RWPE1 (cell line): ENCODE results near the gene B4GAT1.

Experiments
- CTCF ChIA-PET: fragments of 350-600 bp; sonication (Branson Sonifier 250); formaldehyde crosslinking; extraction: SDS; loops from one replicate; lab custom pipeline; 2021; lab: Yijun Ruan, JAX
- POLR2A ChIA-PET: fragments of 400-600 bp; formaldehyde crosslinking; extraction: SDS; loops from one replicate; lab custom pipeline; 2020; ENCODE audit warnings: antibody characterized with exemption; ENCODE audit not compliant: low non-redundant PET; lab: Yijun Ruan, JAX
- DNase-seq: peaks from one replicate; pipeline ENCODE4 v3.0.0; 2012; ENCODE audit warnings: low spot score
- H3K27ac ChIP-seq: fragments of 450-650 bp; 2 replicates; pipeline ENCODE4 v1.5.1; 2017
- TF ChIP-seq, protein P1 (sequence below): fragments of 450-650 bp; conservative IDR thresholded peaks from 2 replicates; pipeline ENCODE4 v1.5.1; 2017; ENCODE audit warnings: low read depth, mild to moderate bottlenecking

Gene B4GAT1

DNA sequence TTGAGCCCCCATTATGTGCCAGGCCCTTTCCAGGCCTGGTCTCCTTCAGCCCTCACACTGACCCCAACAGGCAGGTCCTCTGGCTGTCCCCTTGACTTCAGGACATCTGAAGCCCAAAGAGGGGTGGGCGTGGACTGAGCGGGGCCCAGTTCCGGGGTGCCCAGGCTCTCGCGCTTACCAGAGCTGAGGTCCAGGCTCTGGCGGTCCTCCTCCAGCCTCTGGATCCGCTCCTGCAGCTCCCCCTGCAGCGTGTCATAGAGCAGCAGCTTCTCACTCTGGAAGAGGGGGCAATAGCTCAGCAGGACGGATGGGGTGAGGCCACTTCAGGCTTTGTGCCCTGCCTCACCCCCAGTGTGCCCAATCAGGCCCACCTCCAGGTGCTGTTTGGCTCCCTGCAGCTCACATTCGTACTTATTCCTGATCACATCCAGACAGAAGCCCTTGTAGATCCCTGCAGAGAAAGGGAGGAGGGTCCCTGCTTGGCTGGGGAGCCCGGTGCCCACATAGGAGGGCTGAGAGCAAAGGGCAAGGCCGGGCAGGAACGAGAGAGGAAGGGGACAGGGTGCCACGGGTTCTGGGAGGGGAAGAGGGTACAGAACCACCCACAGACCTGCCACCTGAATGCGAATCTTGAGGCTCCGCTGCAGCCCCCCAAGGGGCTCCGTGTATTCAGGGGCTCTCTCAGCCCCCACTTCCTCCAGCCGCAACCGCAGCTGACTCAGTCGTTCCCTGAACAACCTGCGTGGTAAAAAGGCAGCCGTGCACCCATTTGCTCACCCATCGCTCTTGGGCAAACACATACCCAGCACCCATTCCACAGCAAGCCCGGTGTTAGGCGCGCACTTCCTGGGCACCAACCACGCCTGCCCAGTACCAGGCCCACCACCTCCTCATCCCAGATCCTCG is 6.6 kb downstream of the B4GAT1 start:
- POLR2A ChIA-PET: no interaction called here
- H3K27ac ChIP-seq: peak overlapping the region; percentile 100
- DNase-seq: no peak
- CTCF ChIA-PET: interaction anchor here (0.6 kb wide), 1 partner anchor 29 kb away, joined by 4 read pairs; no protein-coding TSS in a partner anchor
- TF ChIP-seq, protein P1, sequence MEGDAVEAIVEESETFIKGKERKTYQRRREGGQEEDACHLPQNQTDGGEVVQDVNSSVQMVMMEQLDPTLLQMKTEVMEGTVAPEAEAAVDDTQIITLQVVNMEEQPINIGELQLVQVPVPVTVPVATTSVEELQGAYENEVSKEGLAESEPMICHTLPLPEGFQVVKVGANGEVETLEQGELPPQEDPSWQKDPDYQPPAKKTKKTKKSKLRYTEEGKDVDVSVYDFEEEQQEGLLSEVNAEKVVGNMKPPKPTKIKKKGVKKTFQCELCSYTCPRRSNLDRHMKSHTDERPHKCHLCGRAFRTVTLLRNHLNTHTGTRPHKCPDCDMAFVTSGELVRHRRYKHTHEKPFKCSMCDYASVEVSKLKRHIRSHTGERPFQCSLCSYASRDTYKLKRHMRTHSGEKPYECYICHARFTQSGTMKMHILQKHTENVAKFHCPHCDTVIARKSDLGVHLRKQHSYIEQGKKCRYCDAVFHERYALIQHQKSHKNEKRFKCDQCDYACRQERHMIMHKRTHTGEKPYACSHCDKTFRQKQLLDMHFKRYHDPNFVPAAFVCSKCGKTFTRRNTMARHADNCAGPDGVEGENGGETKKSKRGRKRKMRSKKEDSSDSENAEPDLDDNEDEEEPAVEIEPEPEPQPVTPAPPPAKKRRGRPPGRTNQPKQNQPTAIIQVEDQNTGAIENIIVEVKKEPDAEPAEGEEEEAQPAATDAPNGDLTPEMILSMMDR: no peak

GRCh38 chr11:66339686-66340483 is 7.5 kb downstream of the B4GAT1 start:
- TF ChIP-seq, protein P1: no peak
- ChIA-PET POLR2A (no interaction called here), CTCF (interaction anchor here (0.5 to 2.7 kb wide), 4 partner anchors 28 to 799 kb away, joined by 3 to 18 read pairs (median 4); no protein-coding TSS in a partner anchor)
- no peak for DNase-seq
- peak overlapping the region; percentile 100 for H3K27ac ChIP-seq

- POLR2A ChIA-PET: no interaction called here
Measured at GRCh38 chr11:66339162-66339675, 8.2 kb downstream of the B4GAT1 start.

GRCh38 chr11:66338276-66339161 is 8.9 kb downstream of the B4GAT1 start:
- ChIA-PET POLR2A (no interaction called here), CTCF (interaction anchor here (0.6 to 2.7 kb wide), 5 partner anchors 16 to 798 kb away, joined by 3 to 18 read pairs (median 3); no protein-coding TSS in a partner anchor)
- DNase-seq: no peak
- H3K27ac ChIP-seq: peak overlapping the region; percentile 100
- TF ChIP-seq, protein P1: no peak

More at GRCh38 chr11:66339162-66339675, 8.2 kb downstream of the B4GAT1 start:
- TF ChIP-seq, protein P1: no peak
- peak; percentile 96 for DNase-seq
- peak overlapping the region; percentile 100 for H3K27ac ChIP-seq
- CTCF ChIA-PET: interaction anchor here (0.5 to 2.7 kb wide), 5 partner anchors 16 to 799 kb away, joined by 3 to 18 read pairs (median 3); no protein-coding TSS in a partner anchor

DNA sequence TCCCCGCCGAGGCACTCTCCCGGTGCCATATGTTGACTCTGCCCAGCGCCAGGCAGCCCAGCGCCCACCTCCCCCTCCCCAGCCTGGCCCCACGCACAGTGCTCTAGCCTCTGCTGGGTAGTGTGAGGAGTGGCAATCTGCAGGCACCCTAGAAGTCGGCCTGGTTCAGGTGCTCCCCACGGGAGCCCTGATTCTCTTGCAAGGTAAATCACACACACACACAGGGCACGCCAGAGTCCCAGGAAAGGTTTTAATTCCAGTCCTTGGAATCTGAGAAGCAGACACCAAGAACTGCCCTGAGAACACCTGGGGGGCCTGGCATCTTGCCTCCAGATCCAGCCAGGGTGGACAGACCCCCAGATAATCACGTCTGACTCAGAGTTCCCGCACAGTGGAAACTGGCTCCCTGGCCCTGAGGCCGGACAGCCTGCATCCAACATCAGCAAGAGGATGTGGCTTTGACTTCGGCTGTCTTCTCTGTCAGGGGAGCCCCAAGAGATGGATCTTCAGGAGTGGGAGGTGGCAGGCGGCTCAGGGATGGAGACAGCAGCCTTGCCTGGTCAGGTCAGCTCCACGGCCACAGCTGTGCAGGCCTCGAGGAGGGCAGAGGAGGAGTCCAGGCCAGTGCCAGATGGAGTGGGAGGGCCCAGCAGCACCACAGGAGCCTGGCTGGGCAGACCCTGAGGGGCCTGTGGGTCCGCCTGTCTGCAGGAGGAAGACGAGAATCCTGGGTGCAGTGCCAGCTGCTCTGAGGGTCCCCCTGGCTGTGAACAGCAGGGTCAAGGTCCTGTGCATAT is 10.1 kb downstream of the B4GAT1 start:
- no peak for DNase-seq
- TF ChIP-seq, protein P1: no peak
- POLR2A ChIA-PET: no interaction called here
- H3K27ac ChIP-seq: peak overlapping the region; percentile 100
- CTCF ChIA-PET: interaction anchor here (1.1 to 2.7 kb wide), 2 partner anchors 25 to 33 kb away, joined by 4 to 18 read pairs; no protein-coding TSS in a partner anchor
